ENCODE results near the gene PPL. TPM values are rescaled to one million over a fixed set of nuclear protein-coding genes. Genes with fewer than 3 reads are reported as not detected.

Gene PPL
- total and polyA plus RNA-seq, 2 of the 13 experiments (the other 11 are each of a cell fraction or from before 2014, with no cell fraction given): 5.7 to 6.6 TPM

DNA sequence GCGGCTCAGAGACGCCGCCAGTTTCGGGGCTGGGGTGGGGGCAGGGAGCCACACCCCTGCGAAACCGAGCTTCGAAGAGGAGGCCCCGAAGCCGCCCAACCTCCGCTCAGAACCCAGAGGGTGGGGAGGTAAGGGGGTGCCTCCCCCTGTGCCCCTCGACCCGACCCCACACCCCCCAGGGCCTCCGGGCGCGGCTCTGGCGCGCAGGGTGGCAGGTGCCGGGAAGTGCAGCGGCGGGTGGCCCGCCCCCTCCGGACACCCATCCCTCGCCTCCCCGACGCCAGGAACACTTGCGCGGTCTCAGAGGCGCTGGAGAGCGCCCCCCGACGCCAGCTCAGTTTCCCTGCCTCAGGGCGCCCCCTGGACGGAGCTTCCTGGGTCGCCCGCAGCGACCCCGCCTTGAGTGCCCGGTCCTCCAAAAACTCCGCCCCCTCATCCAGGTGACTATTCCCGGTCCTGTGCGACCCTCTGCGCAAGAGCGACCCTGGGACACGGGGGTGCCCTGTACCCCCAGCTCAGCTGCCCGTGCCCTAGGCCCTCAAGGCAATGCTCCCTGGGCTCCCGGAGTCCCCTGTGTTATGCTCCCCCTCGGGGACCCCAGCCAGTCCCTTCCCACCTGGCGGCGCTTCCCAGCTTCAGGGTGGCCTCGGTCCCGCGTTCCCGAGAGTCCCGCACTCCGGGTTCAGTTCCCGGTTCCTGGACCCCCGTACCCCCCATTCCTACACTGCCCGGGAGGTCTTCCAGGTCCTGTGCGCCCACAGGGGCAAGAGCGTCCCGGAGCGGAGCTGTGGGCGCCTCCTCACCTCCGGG lies 562 bp downstream of the PPL start (continued):
- TF ChIP-seq RAD51 (IDR thresholded peaks at IDR 0.05; ENCODE audit: borderline replicate concordance) (no peak), E2F5 (CRISPR knock-in tag; conservative IDR thresholded peaks at IDR 0.05) (no peak), ZSCAN5A (CRISPR knock-in tag; IDR thresholded peaks at IDR 0.05; ENCODE audit: borderline replicate concordance) (no peak), IKZF4 (CRISPR knock-in tag; IDR thresholded peaks at IDR 0.05; ENCODE audit: borderline replicate concordance, low read depth, not compliant biosample characterization) (no peak), ZNF740 (CRISPR knock-in tag; IDR thresholded peaks at IDR 0.05) (peak; percentile 87), FOXO1 (CRISPR knock-in tag; IDR thresholded peaks at IDR 0.05) (no peak), ZNF644 (CRISPR knock-in tag; IDR thresholded peaks at IDR 0.05; ENCODE audit: low read depth) (no peak), ZNF256 (CRISPR knock-in tag; conservative IDR thresholded peaks at IDR 0.05) (no peak), MTF1 (CRISPR knock-in tag; IDR thresholded peaks at IDR 0.05) (no peak), SOX6 (IDR thresholded peaks at IDR 0.05) (no peak), SOX6 (CRISPR knock-in tag; IDR thresholded peaks at IDR 0.05) (no peak), MEF2D (CRISPR knock-in tag; IDR thresholded peaks at IDR 0.05) (no peak), ZNF512 (CRISPR knock-in tag; IDR thresholded peaks at IDR 0.05) (no peak), JDP2 (CRISPR knock-in tag; IDR thresholded peaks at IDR 0.05; ENCODE audit: borderline replicate concordance) (no peak), ZC3H4 (CRISPR knock-in tag; IDR thresholded peaks at IDR 0.05; ENCODE audit: borderline replicate concordance) (no peak), ZNF235 (CRISPR knock-in tag; IDR thresholded peaks at IDR 0.05; ENCODE audit: borderline replicate concordance) (no peak), NFKB2 (CRISPR knock-in tag; IDR thresholded peaks at IDR 0.05; ENCODE audit: borderline replicate concordance) (0 out of 2 replicates have a peak, but pooled peaks have one; percentile 39), ZNF713 (CRISPR knock-in tag; IDR thresholded peaks at IDR 0.05) (no peak)
- TF ChIP-seq, protein P1, sequence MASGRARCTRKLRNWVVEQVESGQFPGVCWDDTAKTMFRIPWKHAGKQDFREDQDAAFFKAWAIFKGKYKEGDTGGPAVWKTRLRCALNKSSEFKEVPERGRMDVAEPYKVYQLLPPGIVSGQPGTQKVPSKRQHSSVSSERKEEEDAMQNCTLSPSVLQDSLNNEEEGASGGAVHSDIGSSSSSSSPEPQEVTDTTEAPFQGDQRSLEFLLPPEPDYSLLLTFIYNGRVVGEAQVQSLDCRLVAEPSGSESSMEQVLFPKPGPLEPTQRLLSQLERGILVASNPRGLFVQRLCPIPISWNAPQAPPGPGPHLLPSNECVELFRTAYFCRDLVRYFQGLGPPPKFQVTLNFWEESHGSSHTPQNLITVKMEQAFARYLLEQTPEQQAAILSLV (CRISPR knock-in tag; IDR thresholded peaks at IDR 0.05; ENCODE audit: borderline replicate concordance): no peak
- TF ChIP-seq, protein P2, sequence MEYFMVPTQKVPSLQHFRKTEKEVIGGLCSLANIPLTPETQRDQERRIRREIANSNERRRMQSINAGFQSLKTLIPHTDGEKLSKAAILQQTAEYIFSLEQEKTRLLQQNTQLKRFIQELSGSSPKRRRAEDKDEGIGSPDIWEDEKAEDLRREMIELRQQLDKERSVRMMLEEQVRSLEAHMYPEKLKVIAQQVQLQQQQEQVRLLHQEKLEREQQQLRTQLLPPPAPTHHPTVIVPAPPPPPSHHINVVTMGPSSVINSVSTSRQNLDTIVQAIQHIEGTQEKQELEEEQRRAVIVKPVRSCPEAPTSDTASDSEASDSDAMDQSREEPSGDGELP (IDR thresholded peaks at IDR 0.05; ENCODE audit: borderline replicate concordance, low read depth): no peak
- TF ChIP-seq, protein P3, sequence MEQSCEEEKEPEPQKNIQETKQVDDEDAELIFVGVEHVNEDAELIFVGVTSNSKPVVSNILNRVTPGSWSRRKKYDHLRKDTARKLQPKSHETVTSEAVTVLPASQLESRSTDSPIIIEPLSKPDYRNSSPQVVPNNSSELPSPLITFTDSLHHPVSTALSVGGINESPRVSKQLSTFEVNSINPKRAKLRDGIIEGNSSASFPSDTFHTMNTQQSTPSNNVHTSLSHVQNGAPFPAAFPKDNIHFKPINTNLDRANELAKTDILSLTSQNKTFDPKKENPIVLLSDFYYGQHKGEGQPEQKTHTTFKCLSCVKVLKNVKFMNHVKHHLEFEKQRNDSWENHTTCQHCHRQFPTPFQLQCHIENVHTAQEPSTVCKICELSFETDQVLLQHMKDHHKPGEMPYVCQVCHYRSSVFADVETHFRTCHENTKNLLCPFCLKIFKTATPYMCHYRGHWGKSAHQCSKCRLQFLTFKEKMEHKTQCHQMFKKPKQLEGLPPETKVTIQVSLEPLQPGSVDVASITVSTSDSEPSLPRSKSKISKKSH (CRISPR knock-in tag; IDR thresholded peaks at IDR 0.05; ENCODE audit: borderline replicate concordance): no peak

Data from HepG2 (cell line).